ENCODE data around the gene RRP1B. TPM values are rescaled to one million over a fixed set of nuclear protein-coding genes. Genes with fewer than 3 reads are reported as not detected.

RRP1B gene
- total and polyA plus RNA-seq, 2 of the 13 experiments (the other 11 are each of a cell fraction or from before 2014, with no cell fraction given): 16.3 to 46.2 TPM

- TF ChIP-seq PCBP1 (IDR thresholded peaks at IDR 0.05; ENCODE audit: borderline replicate concordance, low read depth, low read length) (no peak), ZNF414 (CRISPR knock-in tag; IDR thresholded peaks at IDR 0.05) (no peak), LBX2 (CRISPR knock-in tag; IDR thresholded peaks at IDR 0.05; ENCODE audit: borderline replicate concordance) (no peak), TOE1 (CRISPR knock-in tag; IDR thresholded peaks at IDR 0.05) (no peak), ZNF136 (CRISPR knock-in tag; IDR thresholded peaks at IDR 0.05; ENCODE audit: low read depth) (no peak), EHMT2 (IDR thresholded peaks at IDR 0.05; ENCODE audit: borderline replicate concordance, low read depth, low read length) (no peak), EP300 (IDR thresholded peaks at IDR 0.05; ENCODE audit: low read depth in 2 of 2, low read length in 2 of 2) (no peak), EP300 (CRISPR knock-in tag; IDR thresholded peaks at IDR 0.05; ENCODE audit: borderline replicate concordance) (no peak), SSRP1 (CRISPR knock-in tag; IDR thresholded peaks at IDR 0.05) (no peak), MBNL3 (CRISPR knock-in tag; conservative IDR thresholded peaks at IDR 0.05) (no peak), MIER2 (CRISPR knock-in tag; IDR thresholded peaks at IDR 0.05) (no peak), ZUFSP (CRISPR knock-in tag; IDR thresholded peaks at IDR 0.05; ENCODE audit: borderline replicate concordance) (no peak), TEAD3 (CRISPR knock-in tag; optimal IDR thresholded peaks at IDR 0.05; ENCODE audit: borderline replicate concordance) (no peak), MED13 (CRISPR knock-in tag; IDR thresholded peaks at IDR 0.05) (no peak), FOXP1 (IDR thresholded peaks at IDR 0.05) (no peak), FOXP1 (CRISPR knock-in tag; IDR thresholded peaks at IDR 0.05) (no peak)
- H3K4me3 ChIP-seq (replicated peaks in 1 of 3; ENCODE audit: insufficient read depth in 1 of 3, low read depth in 2 of 3, low read length in 3 of 3): no peak overlapping the region
- 0 out of 2 replicates have a peak, but pooled peaks cover 4% of the 10 kb centered on the region for H3K4me1 ChIP-seq (ENCODE audit: insufficient read depth, low read length)
- no peak overlapping the region for H2AFZ ChIP-seq (ENCODE audit: low read length)
- BruUV-seq (replicated peaks): no TSS peak
- CTCF ChIA-PET (ENCODE audit: low intra/inter-chr PET ratio, low total read pairs): no interaction called here
- no peak overlapping the region for H3K4me2 ChIP-seq (ENCODE audit: low read depth, low read length)
- intact Hi-C loops (cut with micrococcal nuclease; ENCODE audit: unreplicated experiment): no loop called here
- in situ Hi-C loops (cut with HindIII; ENCODE audit: extremely low pct_ligation_motif_present, low pct_unique_long_range_greater_than_20kb): no loop called here
- WGBS (ENCODE audit: low lambda C conversion rate): 96% methylated on average over 6 of the region's 10 CpGs
- H3K79me2 ChIP-seq (ENCODE audit: insufficient read depth, low read length): no peaks in the 10 kb centered on the region
- ATAC-seq (no peak), FAIRE-seq (no peak), DNase-seq (ENCODE audit: low spot score) (no peak)
- H4K20me1 ChIP-seq (ENCODE audit: insufficient read depth, low read length): no peaks in the 10 kb centered on the region
- H3K36me3 ChIP-seq (replicated peaks in 1 of 2; ENCODE audit: control insufficient read depth in 1 of 2, insufficient read depth in 2 of 2, low read length in 2 of 2): peaks cover 38 to 83% of the 10 kb centered on the region in 2 experiments
- no peaks in the 10 kb centered on the region for H3K9me3 ChIP-seq (ENCODE audit: low read length)
- POLR2A ChIA-PET: interaction anchor here (1.1 kb wide), 1 partner anchor 37 kb away, joined by 4 read pairs; no protein-coding TSS in a partner anchor
- no peak overlapping the region for H3K9ac ChIP-seq (ENCODE audit: insufficient read depth, low read depth, low read length)
- no peak overlapping the region for H3K27ac ChIP-seq (ENCODE audit: extremely low read length, insufficient read depth, low read length)
- H3K27me3 ChIP-seq (ENCODE audit: control insufficient read depth in 1 of 2, insufficient read depth in 2 of 2, low read length in 2 of 2): no peaks in the 10 kb centered on the region
These were observed 32.4 kb downstream of the RRP1B start for GRCh38 chr21:43691801-43692200.
